GM19397 (cell line): ENCODE data around the gene HERPUD1.
A peak's percentile ranks its signal among the peaks of the same experiment; 100 is the strongest.
"Not testable (repeated sequence)": the region's sequence is repeated elsewhere in the genome, so short reads cannot be mapped to it uniquely, and the experiment has no call there.

Experiments used
- ATAC-seq: cut with Tn5 transposase; IDR thresholded peaks from one replicate; pipeline ENCODE4 v1.9.1; 2021; ENCODE audit warnings: mild to moderate bottlenecking, moderate library complexity; ENCODE audit not compliant: unreplicated experiment

HERPUD1 gene, protein sequence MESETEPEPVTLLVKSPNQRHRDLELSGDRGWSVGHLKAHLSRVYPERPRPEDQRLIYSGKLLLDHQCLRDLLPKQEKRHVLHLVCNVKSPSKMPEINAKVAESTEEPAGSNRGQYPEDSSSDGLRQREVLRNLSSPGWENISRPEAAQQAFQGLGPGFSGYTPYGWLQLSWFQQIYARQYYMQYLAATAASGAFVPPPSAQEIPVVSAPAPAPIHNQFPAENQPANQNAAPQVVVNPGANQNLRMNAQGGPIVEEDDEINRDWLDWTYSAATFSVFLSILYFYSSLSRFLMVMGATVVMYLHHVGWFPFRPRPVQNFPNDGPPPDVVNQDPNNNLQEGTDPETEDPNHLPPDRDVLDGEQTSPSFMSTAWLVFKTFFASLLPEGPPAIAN

DNA sequence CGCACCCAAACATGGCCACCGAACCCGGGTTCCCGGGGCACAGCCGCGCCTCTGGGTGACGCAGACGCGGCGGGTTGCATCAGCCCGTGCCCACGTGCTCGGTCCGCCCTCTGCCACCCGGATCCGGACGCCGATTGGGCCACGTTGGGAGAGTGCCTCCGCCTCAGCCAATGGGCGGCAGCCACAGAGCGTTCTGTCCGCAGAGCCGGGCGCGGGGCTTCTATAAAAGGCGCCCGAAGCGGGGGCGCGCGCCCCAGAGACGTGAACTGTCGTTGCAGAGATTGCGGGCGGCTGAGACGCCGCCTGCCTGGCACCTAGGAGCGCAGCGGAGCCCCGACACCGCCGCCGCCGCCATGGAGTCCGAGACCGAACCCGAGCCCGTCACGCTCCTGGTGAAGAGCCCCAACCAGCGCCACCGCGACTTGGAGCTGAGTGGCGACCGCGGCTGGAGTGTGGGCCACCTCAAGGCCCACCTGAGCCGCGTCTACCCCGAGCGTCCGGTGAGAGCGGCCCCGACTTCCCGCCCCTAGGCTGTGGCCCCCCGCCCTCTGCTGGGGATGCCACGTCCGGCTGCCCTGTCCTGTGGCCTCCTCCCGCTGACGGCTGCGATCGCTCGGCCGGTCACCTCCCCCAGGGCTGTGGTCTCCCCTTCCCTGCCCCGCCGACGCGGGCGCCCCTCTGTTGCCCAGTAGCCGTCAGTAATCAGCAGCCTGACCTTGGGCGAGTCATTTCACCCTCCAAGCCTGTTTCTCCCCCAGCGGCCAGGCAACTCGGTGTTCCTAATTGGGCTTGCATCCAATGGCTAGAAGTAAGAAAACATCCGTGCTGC, at the start of gene HERPUD1:
Gene HERPUD1, plus strand, starts transcription at position 251 of the 829 bp plus-strand sequence. Its CDS starts 103 bp downstream, at position 354.
- ATAC-seq = peak; percentile 90

DNA sequence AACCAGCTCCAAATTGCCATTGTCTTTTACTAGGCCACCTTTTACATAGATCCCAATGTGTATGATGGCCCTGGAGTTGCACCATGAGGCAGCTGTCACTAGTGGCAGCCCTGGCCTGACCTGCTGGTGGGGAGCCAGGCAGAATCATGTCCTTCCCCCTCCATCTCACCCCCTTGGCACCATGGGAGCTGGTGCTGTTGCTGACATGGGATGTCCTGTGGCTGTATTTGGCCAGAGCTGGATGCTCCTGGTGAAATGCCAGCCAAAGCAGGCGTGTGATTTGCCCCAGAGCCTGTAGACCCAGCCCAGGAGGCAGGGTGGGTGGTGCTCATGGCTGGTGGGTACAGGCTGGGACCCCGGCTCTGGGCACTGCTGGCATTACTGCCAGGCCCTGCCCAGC, 48.4 kb upstream of the HERPUD1 start:
- ATAC-seq = no peak

DNA sequence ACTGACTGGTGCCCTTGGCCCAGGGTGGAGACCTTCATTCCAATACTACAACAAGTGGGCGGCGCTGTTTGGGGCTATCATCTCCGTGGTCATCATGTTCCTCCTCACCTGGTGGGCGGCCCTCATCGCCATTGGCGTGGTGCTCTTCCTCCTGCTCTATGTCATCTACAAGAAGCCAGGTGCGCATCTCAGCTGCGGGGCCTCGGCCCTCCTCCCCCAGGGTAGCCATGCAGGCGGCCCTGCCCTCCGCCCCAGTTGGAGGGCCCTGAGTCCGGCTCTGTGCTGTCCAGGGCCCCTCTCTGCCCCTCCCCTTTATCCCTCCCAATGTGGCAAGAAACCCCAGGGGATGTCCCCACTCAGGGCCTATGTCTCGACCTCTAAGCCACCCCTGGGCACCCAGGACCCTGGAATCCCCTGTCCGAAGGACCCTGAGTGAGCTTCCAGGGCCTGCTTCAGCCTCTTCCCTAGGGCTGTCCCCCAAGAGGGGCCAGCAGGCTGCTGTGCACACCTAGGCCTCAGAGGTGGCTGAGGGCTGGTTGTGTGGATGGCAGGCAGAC, 47.8 kb upstream of the HERPUD1 start:
- ATAC-seq = no peak

DNA sequence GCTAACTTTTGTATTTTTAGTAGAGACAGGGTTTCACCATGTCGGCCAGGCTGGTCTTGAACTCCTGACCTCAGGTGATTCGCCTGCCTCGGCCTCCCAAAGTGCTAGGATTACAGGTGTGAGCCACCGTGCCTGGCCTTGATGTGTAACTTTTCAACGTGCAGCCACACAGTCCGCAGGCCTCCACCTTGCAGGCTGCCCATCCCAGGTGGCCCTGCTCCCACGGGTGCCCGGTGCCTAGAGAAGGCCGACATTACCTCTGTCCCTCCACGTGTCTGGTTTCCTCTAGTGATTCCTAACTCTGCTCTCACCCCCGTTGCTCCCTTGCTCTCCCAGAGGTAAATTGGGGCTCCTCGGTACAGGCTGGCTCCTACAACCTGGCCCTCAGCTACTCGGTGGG, 47.0 kb upstream of the HERPUD1 start:
- not testable (repeated sequence) for ATAC-seq

DNA sequence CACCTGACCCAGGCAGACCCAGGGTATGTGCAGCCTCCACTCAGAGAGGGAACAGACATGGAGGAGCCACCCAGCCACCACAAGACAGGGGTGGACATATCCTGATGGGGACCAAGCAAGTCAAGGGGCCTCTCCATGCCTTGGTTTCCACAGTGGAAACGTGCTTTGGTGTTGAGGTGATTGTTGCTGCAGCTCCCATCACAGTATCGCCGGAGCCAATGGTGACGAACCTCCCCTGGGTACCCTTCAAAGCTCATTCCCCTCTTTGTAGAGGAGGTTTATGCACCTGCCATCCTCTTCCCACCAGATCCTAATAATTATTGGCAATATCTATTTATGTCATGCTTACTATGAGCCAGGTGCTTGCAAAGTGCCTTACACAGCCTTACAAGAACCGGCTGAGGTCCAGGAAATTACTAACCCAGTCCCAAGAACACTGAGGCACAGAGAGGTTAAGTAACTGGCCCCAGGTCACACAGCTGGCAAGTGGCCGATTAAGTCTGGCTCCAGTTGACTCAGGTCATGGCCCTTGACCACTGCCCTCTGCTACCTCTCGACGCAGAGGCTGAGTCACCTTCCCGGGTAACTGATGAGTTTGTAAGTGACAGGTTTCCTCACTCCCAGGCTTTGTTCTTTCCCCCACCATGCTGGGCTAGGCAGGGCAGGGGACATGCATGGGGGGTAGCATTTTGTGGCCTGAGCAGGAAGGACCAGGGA, 46.3 kb upstream of the HERPUD1 start:
- ATAC-seq = no peak

DNA sequence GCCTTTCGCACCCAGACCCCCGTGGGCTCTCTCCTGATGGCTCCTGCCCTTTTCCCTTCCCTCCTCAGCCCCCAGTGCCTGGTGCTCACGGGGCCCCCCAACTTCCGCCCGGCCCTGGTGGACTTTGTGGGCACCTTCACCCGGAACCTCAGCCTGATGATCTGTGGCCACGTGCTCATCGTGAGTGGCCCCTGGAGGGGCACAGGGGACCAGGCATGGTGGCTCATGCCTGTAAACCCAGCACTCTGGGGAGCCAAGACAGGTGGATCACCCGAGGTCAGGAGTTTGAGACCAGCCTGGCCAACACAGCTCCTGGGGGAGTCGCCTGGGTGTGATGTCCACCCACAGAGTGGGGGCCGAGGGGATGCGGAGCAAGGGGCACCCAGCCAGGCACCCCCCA, 45.6 kb upstream of the HERPUD1 start:
- no peak for ATAC-seq

DNA sequence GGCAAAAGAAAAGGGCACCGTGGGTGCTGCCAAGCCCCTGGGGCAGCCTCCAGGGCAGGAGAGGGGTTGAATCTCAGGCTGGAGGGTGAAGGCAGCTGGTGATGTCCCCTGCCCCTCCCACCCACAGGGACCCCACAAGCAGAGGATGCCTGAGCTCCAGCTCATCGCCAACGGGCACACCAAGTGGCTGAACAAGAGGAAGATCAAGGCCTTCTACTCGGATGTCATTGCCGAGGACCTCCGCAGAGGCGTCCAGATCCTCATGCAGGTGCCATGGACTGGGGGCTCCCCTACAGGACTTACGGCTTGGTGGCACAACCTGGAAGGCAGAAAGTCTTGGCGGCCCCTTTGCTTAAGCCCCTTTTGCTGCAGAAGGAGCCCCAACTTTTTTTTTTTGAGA, 45.1 kb upstream of the HERPUD1 start:
- no peak for ATAC-seq

DNA sequence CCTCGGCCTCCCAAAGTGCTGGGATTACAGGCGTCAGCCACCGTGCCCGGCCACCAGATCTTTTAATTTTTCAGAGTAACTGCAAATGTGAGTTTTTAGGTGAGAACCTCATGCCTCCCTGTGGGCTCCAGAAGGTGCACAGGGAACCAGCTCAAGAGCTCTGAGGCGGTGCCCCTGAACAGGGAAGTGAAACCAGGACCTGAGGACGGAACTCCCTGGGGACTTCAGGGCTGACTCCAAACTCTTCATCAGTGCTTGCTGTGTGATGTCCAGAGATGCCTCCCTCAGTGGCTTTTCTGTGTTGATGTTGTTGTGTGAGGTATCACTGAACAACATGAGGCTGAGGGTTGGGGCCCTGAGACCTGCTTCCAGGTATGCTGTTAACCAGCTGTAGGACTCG, 43.1 kb upstream of the HERPUD1 start:
- ATAC-seq = peak; percentile 89

DNA sequence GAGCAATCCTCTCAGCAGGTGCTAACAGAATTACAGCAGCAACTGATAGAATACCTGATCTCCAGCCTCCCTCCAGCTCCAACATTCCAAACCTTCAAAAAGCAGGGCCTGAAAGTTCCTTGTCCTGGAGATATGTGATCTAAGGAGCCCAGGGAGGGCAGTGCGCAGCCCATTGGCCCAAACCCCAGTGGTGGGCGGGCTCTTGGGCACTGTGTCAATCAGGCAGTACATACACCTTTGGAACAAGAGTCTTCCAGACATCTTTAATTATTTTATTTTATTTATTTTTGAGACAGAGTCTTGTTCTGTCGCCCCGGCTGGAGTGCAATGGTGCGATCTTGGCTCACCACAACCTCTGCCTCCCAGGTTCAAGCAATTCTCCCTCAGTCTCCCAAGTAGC, 42.7 kb upstream of the HERPUD1 start:
- no peak for ATAC-seq

DNA sequence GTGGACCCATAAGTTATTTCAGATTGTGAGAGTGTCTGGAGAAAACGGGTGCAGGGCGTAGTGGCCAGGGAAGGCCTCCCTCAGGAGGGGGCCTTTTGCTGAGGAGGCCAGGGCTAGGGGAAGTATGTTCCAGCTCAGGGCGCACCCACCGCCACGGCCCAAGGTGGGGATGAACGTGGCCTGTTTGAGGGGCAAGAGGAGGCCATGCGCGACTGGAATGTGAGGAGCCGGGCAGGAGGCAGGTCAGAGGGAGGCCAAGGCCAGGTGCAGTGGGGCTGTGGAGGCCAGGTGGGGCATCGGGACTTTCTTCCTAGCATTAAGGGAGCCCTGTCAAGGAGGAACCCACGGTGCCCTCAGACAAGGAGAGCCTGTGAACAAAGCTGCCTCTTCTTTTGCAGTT, 40.3 kb upstream of the HERPUD1 start:
- ATAC-seq = no peak

DNA sequence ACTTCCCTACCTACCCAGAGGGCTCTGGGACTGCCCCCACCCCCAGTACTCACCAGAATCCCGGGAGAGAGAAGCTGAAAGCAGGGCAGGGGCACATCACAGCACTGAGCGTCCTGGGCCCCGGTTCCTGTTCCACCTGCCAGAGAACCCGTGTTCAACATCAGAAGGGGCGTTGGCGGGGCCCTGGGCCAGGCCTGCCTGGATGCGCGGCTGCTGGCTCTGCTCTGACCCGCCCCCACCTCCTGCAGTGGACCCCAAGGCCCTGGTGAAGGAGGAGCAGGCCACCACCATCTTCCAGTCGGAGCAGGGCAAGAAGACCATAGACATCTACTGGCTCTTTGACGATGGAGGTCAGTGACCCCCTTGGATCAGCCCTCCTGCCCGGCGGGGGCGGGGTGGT, 39.2 kb upstream of the HERPUD1 start:
- no peak for ATAC-seq

DNA sequence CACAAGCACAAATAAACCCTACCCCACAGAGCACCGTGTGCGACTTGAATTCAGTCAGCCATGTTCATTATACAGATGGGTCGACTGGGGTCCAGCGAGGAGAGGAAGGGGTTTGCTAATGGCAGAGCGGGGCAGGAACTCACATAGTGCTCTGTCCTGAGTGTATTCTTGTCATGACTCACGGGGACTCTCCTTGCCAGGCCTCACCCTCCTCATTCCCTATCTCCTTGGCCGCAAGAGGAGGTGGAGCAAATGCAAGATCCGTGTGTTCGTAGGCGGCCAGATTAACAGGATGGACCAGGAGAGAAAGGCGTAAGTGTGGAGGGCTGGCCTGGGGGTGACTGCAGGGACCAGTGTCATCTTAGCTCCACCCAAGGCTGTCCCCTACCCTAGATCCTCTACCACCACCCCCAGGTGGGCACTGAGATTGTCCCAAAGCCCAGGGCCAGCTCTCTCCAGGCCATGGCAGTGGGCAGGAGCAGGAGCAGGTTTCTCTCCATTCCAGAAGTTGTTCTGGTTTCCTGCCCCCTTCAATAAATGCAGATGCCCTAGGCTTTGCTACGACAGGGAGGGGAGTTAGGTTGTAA, 37.5 kb upstream of the HERPUD1 start:
- no peak for ATAC-seq

DNA sequence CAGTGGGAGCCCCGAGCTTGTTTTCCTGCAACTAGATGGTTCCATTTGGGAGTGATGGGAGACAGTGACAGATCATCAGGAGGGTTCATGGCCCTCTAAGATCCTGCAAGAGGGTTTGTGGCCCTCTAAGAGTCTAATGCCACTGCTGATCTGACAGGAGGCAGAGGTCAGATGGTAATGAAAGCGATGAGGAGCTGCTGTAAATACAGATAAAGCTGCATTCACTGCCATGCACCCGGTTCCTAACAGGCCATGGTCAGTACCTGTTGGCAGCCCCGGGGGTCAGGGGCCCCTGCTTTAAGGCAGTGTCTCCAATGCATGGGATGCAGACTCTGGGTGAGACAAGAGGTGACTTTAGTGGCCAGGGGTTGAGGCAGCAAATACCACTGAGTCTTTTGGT, 36.1 kb upstream of the HERPUD1 start:
- no peak for ATAC-seq

DNA sequence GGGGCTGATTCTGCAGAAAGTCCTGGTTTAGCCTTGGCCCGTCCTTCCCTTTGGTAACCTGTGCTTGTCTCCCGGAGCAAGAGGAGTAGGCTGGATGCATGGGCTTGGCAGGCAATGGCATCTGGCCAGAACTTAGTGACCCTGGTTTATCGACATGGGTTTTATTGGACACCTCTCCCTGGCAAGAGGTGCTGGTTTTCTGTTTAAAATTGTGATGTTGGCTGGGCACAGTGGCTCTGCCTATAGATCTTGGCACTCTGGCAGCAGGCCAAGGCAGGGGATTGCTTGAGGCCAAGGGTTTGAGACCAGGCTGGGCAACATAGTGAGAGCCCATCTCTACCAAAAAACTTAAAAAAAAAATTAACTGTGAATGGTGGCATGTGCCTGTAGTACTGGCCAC, 35.7 kb upstream of the HERPUD1 start:
- ATAC-seq = no peak

DNA sequence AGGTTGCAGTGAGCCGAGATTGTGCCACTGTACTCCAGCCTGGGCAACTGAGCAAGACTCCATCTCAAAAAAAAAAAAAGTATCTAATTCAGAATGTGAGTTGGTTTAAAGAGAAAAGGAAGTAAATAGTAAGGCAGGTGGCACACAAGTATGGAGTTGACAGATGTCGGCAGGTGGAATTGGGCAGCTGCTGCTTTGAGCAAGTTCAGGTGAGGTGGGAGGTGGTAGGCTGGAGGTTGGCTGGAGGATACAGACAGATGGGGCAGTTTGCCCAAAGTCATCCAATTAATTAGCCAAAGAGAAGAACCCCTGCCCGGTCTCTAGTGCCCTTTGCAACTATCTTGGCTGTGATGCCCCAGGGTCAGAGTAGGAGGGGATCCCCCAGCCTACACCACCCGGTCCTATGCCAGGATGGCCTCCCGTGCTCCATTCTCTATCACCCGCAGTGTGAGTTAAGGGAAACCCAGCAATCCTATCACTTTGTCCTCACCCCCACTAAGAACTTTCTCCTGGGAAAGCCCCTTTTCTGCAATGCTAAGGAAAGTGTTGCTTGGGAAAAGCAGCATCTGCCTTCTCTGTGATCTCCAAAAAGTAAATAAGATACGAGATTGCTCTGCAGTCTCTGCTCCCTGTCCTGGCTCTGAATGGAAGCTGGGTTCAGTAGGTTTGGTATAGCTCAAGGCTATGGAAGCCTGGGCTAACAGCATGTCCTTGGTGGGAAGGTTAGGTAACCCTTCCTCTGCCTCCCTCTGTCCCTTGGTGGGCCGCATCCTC, 34.7 kb upstream of the HERPUD1 start:
- ATAC-seq = no peak

DNA sequence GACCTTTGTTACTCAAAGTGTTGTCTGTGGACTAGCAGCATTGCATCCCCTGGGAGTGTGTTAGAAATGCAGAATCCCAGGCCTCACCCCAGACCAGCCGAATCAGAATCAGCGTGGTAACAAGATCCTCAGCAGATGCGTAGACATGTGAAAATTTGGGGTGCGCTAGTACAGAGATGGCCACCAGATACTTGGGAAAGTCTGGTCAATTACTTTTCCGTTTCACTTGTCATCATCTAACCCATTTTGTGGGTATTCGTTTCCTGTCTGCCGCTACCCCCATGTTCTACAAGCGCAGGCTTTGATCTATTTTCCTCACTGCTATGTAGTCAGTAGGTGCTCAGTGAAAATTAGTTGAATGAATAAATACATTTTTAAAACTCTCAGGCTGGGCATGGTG, 33.1 kb upstream of the HERPUD1 start:
- ATAC-seq = no peak

DNA sequence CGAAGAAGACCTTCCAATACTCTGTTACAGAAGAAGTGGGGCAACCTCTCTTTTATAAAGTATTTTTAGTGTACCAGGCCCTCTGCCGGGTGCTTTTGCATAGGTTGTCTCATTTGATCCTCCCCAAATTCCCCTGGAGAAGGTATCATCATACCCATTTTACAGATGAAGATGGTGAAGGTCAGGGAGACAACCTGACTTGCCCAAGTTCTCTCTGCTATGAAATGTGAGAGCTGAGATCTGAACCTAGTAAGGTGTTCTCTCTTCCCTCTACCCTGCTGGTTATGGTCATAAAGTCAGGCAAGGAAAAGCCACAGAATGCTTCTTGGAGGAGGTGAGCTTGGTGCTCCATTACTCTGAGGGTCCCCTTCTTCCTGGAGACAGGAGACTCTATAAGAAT, 28.1 kb upstream of the HERPUD1 start:
- ATAC-seq = no peak

DNA sequence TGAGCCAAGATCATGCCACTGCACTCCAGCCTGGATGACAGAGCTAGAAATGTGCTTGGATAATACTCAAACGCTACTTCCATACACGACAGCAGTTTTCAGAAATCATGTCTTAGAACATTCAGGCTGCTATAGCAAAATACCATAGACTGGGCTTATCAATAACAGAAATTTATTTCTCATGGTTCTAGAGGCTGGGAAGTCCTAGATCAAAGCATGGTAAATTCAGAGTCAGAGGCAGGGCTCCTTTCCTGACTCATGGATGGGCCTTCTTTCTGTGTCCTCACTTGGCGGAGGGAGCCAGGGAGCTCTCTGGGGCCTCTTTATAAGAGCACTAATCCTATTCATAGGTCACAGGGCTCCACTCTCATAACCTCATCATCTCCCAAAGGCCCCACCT, 24.5 kb upstream of the HERPUD1 start:
- ATAC-seq = no peak

DNA sequence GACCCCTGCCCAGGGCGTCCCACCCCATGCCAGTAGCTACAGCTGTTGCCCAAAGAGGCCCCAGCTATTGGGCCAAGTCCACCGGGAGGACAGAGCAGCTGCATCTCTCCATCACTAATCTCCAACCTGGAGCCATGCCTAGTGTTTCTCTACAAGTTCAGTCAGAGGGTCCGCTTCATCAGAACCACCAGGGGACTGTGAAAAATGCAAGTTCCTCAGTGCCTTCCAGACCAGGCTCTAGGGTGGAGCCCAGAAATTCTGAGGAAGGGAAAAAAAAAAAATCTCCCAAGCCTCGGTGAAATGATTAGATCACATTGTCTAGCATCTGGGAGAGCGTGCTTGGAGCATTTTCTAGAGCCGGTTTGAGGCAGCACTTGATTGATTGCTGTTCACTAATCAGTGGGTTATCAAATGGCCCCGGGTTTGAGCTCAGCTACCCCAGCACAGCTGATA, 22.4 kb upstream of the HERPUD1 start:
- no peak for ATAC-seq

DNA sequence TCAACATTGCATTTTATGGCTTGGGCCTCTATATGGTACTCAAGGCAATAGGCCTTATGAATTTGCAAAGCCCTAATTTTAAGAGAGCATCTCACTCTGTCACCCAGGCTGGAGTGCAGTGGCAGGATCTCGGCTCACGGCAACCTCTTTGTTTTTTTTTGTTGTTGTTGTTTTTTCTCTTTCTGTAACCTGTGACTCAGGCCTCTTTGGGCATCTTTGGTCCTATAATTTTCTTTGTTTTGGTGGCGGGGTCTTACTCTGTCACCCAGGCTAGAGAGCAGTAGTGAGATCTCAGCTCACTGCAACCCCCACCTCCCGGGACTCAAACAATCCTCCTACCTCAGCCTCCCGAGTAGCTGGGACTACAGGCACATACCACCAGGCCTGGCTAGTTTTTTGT, 21.8 kb upstream of the HERPUD1 start:
- no peak for ATAC-seq
